ENCODE measurements around the gene PARM1. TPM values are rescaled to one million over a fixed set of nuclear protein-coding genes. Genes with fewer than 3 reads are reported as not detected.

PARM1 gene
- total and polyA plus RNA-seq, 8 donors = 1.8 to 24.6 (median 8.4) TPM

DNA sequence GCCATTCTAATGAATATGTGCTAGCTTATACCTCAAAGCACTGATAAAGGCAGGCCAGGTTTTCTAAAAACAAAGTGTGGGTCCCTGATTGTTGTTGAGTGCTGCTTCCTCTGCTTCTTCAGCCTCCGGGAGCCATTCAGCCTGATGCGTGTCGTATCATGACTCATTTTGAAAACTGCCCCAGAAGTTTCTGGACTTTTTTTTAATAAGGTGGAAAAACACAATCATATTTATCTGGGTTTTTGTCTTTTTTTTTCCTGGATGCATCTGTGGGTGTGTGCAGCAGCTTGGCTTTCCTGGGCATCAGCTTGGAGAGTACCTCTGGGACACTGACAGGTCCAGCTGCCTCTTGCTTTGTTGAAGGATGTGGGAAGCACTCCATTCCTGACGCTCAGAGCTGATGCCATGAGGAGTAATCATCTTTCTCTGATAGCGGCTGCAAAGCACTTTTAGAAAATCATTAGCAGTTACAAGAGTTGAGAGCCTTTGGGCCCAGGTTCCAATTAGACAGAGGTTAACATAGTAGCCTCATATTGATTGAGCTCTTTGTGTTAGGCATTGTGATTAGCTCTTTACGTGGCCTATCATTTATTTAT lies 66.9 kb downstream of the PARM1 start:
- H3K36me3 ChIP-seq = no peaks in the 10 kb centered on the region
- peaks cover 0 to 8% (median 2%) of the 10 kb centered on the region in 4 donors for H3K4me1 ChIP-seq
- no peak overlapping the region for H3K4me3 ChIP-seq
- WGBS, 5 donors = 77 to 86% (median 79%) methylated on average over 6 of the region's 6 CpGs
- intact Hi-C loops (cut with DNase I; ENCODE audit: low total_unique reads) = no loop called here
- no peaks in the 10 kb centered on the region for H3K9me3 ChIP-seq
- no peak for TF ChIP-seq EP300 (IDR thresholded peaks at IDR 0.05)
- TF ChIP-seq POLR2AphosphoS5 (IDR thresholded peaks at IDR 0.05) = no peak
- TF ChIP-seq, protein P1, sequence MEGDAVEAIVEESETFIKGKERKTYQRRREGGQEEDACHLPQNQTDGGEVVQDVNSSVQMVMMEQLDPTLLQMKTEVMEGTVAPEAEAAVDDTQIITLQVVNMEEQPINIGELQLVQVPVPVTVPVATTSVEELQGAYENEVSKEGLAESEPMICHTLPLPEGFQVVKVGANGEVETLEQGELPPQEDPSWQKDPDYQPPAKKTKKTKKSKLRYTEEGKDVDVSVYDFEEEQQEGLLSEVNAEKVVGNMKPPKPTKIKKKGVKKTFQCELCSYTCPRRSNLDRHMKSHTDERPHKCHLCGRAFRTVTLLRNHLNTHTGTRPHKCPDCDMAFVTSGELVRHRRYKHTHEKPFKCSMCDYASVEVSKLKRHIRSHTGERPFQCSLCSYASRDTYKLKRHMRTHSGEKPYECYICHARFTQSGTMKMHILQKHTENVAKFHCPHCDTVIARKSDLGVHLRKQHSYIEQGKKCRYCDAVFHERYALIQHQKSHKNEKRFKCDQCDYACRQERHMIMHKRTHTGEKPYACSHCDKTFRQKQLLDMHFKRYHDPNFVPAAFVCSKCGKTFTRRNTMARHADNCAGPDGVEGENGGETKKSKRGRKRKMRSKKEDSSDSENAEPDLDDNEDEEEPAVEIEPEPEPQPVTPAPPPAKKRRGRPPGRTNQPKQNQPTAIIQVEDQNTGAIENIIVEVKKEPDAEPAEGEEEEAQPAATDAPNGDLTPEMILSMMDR (IDR thresholded peaks at IDR 0.05) = no peak
- no peak for TF ChIP-seq POLR2A (IDR thresholded peaks at IDR 0.05)
- no peak overlapping the region for H3K27ac ChIP-seq
- DNase-seq = no peak
- no peaks in the 10 kb centered on the region for H3K27me3 ChIP-seq

DNA sequence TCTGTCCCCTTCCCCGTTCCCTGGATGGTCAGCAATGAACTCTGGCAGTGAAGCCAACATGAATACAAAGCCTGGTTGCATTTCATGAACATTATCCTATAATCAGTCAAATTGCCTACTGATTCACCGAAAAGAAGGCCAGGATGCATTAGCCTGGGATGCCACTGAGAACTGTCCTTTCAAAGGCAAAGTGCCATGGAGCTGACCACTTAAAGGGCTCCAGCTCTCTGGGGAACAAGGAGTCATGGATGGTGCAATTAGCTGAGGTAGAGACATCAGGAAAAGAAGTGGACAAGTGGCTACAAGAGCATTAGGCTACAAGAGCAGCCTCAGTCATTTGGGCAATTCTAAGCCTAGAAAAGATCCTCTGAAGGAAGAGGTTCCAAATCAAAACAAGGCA lies 69.0 kb downstream of the PARM1 start:
- no peaks in the 10 kb centered on the region for H3K36me3 ChIP-seq
- H3K9me3 ChIP-seq = no peaks in the 10 kb centered on the region
- H3K27me3 ChIP-seq = no peaks in the 10 kb centered on the region
- intact Hi-C loops (cut with DNase I; ENCODE audit: low total_unique reads) = no loop called here
- WGBS, 5 donors = 88 to 95% (median 94%) methylated on average over 2 of the region's 2 CpGs
- DNase-seq = no peak
- H3K4me3 ChIP-seq = no peak overlapping the region
- no peak for TF ChIP-seq POLR2AphosphoS5 (IDR thresholded peaks at IDR 0.05)
- no peak for TF ChIP-seq EP300 (IDR thresholded peaks at IDR 0.05)
- TF ChIP-seq, protein P1 (IDR thresholded peaks at IDR 0.05) = no peak
- no peak for TF ChIP-seq POLR2A (IDR thresholded peaks at IDR 0.05)
- H3K27ac ChIP-seq = no peak overlapping the region
- peaks cover 0 to 13% (median 12%) of the 10 kb centered on the region in 4 donors for H3K4me1 ChIP-seq

DNA sequence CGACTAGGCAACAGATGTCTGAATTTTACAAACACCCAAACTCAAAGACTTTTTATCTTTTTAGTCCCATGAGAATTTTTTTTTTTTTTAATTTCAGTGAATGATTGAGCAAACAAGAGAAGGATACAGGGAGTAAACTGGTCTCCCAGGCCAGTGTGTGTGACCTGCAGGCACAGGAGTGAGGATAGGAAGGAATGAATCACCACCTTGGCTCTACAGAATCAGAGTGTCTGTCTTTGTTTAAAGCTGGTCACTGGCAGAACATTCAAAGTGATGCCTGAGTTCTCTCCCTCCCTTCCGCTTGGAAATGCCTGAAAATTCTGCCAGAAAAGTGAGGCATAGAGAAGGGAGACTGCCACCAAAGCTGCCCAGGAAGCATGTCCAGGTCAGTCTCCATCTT lies 69.5 kb downstream of the PARM1 start:
- H3K4me1 ChIP-seq = peaks cover 0 to 13% (median 12%) of the 10 kb centered on the region in 4 donors
- H3K27me3 ChIP-seq = no peaks in the 10 kb centered on the region
- H3K27ac ChIP-seq = no peak overlapping the region
- TF ChIP-seq, protein P1 (IDR thresholded peaks at IDR 0.05) = no peak
- WGBS, 5 donors = 87 to 96% (median 90%) methylated on average over 2 of the region's 2 CpGs
- no peak for DNase-seq
- peaks cover 0 to 4% (median 4%) of the 10 kb centered on the region in 4 donors for H3K9me3 ChIP-seq
- no peaks in the 10 kb centered on the region for H3K36me3 ChIP-seq
- no peak overlapping the region for H3K4me3 ChIP-seq
- intact Hi-C loops (cut with DNase I; ENCODE audit: low total_unique reads) = no loop called here

DNA sequence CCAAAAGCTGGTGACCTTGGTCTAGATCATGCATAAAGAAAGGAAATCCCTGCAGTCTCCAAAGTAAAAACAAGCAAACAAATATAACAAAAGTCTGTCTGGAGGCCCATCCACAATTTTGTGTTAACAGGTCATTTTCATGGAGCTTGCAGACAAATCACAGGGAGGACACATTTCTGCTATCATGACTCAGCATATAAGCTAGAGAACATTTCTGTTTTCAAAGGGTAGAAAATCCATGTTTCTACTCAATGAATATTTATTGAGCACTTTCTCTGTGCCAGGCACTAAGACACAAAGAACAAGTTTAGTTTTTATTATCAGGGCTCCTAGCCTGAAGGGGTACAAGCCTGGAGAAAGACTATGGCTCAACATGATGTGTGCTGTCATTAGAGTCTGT lies 71.1 kb downstream of the PARM1 start:
- DNase-seq = no peak
- H3K4me3 ChIP-seq = no peak overlapping the region
- TF ChIP-seq POLR2A (IDR thresholded peaks at IDR 0.05) (no peak), EP300 (IDR thresholded peaks at IDR 0.05) (no peak), POLR2AphosphoS5 (IDR thresholded peaks at IDR 0.05) (no peak)
- TF ChIP-seq, protein P1 (IDR thresholded peaks at IDR 0.05) = no peak
- no peak overlapping the region for H3K27ac ChIP-seq
- H3K36me3 ChIP-seq = no peaks in the 10 kb centered on the region
- peaks cover 0 to 12% (median 9%) of the 10 kb centered on the region in 4 donors for H3K9me3 ChIP-seq
- H3K4me1 ChIP-seq = peaks cover 0 to 13% (median 12%) of the 10 kb centered on the region in 4 donors
- intact Hi-C loops (cut with DNase I; ENCODE audit: low total_unique reads) = no loop called here
- H3K27me3 ChIP-seq = no peaks in the 10 kb centered on the region
